PFSK-1 (cell line): ENCODE results near the gene SCRT2.

Source experiments
- FOXP2 ChIP-seq: optimal IDR thresholded peaks from 2 replicates; pipeline ENCODE3; 2011; ENCODE audit warnings: borderline replicate concordance, control low read depth, inconsistent platforms; ENCODE audit not compliant: insufficient read depth; ENCODE audit errors: extremely low read length, extremely low read depth
- POLR2AphosphoS5 ChIP-seq: IDR thresholded peaks from 2 replicates; pipeline ENCODE4 v1.6.1; 2012; ENCODE audit warnings: low read depth, mild to moderate bottlenecking, control low read depth, low read length, moderate library complexity
- SIN3A ChIP-seq: IDR thresholded peaks from 2 replicates; pipeline ENCODE4 v1.6.1; 2012; ENCODE audit warnings: mild to moderate bottlenecking, low read length, moderate library complexity, borderline replicate concordance; ENCODE audit not compliant: insufficient read depth
- TAF1 ChIP-seq: IDR thresholded peaks from 2 replicates; pipeline ENCODE4 v1.6.1; 2012; ENCODE audit warnings: low read length, control low read depth, borderline replicate concordance; ENCODE audit not compliant: insufficient read depth
- TF ChIP-seq, protein P1 (sequence below), 2 experiments: IDR thresholded peaks; 2 replicates each; pipeline versions ENCODE4 v1.6.1 to v1.8.0; 2011 to 2012; ENCODE audit warnings: low read depth in 2 of 2, low read length in 2 of 2, control low read depth in 1 of 2, inconsistent platforms in 1 of 2, mild to moderate bottlenecking in 1 of 2, moderate library complexity in 1 of 2; ENCODE audit not compliant: insufficient read depth in 1 of 2

The SCRT2 gene

GRCh38 chr20:644692-645317 lies 30.8 kb downstream of the SCRT2 start:
- TF ChIP-seq POLR2AphosphoS5: no peak
- TF ChIP-seq FOXP2: no peak
- no peak for TF ChIP-seq SIN3A
- TF ChIP-seq, protein P1, sequence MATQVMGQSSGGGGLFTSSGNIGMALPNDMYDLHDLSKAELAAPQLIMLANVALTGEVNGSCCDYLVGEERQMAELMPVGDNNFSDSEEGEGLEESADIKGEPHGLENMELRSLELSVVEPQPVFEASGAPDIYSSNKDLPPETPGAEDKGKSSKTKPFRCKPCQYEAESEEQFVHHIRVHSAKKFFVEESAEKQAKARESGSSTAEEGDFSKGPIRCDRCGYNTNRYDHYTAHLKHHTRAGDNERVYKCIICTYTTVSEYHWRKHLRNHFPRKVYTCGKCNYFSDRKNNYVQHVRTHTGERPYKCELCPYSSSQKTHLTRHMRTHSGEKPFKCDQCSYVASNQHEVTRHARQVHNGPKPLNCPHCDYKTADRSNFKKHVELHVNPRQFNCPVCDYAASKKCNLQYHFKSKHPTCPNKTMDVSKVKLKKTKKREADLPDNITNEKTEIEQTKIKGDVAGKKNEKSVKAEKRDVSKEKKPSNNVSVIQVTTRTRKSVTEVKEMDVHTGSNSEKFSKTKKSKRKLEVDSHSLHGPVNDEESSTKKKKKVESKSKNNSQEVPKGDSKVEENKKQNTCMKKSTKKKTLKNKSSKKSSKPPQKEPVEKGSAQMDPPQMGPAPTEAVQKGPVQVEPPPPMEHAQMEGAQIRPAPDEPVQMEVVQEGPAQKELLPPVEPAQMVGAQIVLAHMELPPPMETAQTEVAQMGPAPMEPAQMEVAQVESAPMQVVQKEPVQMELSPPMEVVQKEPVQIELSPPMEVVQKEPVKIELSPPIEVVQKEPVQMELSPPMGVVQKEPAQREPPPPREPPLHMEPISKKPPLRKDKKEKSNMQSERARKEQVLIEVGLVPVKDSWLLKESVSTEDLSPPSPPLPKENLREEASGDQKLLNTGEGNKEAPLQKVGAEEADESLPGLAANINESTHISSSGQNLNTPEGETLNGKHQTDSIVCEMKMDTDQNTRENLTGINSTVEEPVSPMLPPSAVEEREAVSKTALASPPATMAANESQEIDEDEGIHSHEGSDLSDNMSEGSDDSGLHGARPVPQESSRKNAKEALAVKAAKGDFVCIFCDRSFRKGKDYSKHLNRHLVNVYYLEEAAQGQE (IDR thresholded peaks at IDR 0.05; ENCODE audit: insufficient read depth in 1 of 2, low read depth in 2 of 2, low read length in 2 of 2): no peak
- TF ChIP-seq TAF1: no peak

DNA sequence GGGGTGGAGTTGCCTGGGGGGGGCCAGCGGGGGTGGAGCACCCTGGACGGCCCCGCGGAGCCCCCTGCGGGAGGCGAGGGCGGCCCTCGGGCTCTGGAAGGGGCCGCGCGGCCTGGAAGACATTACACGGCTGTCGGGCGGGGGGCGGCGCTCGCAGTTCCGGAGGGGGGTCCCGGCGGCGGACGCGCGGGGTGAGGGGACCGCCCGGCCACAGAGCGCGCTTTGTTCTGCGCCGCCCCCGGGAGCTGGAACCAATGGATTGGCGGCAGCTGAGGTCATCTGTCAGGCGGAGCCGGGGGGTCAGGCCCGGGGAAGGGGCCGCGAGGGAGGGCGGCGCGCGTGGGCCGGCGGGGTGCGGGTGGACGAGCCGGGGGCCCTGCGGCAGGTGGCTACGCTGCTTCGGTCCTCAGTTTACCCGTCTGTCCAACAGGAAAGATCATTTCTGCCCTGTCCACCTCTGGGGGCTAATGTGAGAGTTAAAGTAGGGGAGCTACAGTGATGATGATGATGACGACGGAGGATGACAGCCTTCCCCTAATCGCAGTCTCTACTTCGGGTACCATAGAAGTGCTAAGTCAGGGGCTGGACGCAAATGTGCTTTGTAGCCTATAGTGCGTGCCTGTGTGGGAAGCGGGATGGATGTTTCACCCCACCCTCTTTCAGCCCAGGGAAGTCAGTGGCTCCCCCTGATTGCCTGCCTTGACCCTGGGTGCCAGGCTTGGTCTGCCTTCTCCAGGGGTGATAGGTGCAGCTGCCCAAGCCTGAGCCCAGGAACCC lies 33.0 kb downstream of the SCRT2 start:
- TF ChIP-seq FOXP2 (no peak), POLR2AphosphoS5 (no peak), SIN3A (no peak), TAF1 (no peak)
- TF ChIP-seq, protein P1 (IDR thresholded peaks at IDR 0.05; ENCODE audit: insufficient read depth in 1 of 2, low read depth in 2 of 2, low read length in 2 of 2): no peak

DNA sequence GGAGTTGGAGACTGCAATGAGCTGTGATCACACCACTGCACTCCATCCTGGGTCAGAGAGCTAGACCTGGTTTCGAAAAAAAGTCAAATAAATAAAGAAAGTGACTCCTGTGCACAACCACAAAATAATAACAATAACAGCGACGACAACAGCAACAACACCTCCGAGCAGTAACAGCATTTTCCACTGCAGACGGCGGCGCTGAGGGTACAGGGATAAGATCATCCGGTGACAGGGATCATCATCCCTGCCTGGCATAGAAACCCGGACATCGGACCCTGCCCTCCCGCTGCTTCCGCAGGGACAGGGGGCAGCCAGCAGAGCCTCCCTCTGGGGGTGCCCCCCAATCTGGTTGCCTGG lies 34.1 kb downstream of the SCRT2 start:
- TF ChIP-seq TAF1 (no peak), FOXP2 (peak; percentile 28)

DNA sequence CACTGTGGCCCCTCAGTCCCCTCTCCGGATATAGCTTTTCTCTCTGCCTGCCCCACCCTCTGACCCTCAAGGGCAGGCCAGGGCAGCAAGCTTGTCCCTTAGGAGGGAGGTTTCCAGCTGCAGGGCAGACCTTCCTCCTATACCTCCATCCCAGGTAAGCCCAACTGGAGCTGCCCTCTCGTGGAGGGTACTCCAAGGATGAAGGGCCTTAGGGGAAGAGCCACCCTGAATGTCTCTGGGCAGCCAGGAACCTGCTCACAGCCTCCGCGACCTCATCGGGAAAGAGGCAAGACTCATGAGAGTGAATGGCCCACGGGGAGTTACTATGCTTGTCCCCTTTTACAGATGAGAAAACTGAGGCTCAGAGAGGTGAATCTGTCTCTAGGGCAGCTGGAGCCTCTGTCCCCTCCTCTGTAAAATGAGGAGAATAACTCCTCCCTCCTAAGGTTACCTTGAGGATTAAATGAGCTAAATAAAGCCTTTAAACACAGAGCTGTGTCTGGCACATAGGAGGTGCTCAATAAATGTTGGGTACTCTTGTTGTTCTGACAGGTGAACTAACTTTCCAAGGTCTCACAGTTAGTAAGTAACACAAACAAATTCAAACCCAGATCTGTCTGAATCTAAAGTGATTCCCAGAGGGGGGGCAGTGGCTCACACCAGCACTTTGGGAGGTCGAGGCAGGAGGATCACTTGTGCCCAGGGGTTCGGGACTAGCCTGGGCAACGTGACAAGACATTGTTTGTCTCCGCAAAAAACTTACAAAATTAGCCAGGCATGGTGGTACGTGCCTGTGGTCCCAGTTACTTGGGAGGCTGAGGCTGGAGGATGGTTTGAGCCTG lies 34.7 kb downstream of the SCRT2 start:
- TF ChIP-seq TAF1: no peak
- no peak for TF ChIP-seq SIN3A
- no peak for TF ChIP-seq POLR2AphosphoS5
- TF ChIP-seq FOXP2: no peak
- TF ChIP-seq, protein P1 (IDR thresholded peaks at IDR 0.05; ENCODE audit: insufficient read depth in 1 of 2, low read depth in 2 of 2, low read length in 2 of 2): no peak

- TF ChIP-seq, protein P1 (IDR thresholded peaks at IDR 0.05; ENCODE audit: insufficient read depth in 1 of 2, low read depth in 2 of 2, low read length in 2 of 2): no peak
- TF ChIP-seq FOXP2 (no peak), POLR2AphosphoS5 (no peak), TAF1 (no peak), SIN3A (no peak)
Observed at GRCh38 chr20:638579-638978, 37.0 kb downstream of the SCRT2 start.
